Activated naive CD8-positive, alpha-beta T cell treated with anti-CD3 and anti-CD28 coated beads, Interleukin-2, amount 10 ng/mL, durations not matched to agents 7 days and 5 days (primary cell): ENCODE results near the gene NIPAL3. TPM values are rescaled to one million over a fixed set of nuclear protein-coding genes. Genes with fewer than 3 reads are reported as not detected.

ENCODE experiments used
- ATAC-seq: fragments of 150-1000 bp; cut with Tn5 transposase; one replicate; pipeline ENCODE4 v1.10.0; 2021; ENCODE audit warnings: low read depth, moderate library complexity
- POLR2A ChIA-PET: fragments of 350-600 bp; sonication (Branson Sonifier 250); formaldehyde crosslinking; loops from one replicate; lab custom pipeline; 2021; ENCODE audit warnings: antibody characterized with exemption; lab: Charles Lee
- DNase-seq: peaks from one replicate; pipeline ENCODE4 v3.0.0; 2021
- H3K27ac Mint-ChIP-seq: one replicate; pipeline ENCODE4 v1.8.0; 2022; ENCODE audit warnings: mild to moderate bottlenecking, mixed read lengths
- H3K27me3 Mint-ChIP-seq: one replicate; pipeline ENCODE4 v1.8.0; 2022; ENCODE audit warnings: mild to moderate bottlenecking, moderate library complexity, mixed read lengths
- H3K36me3 Mint-ChIP-seq: one replicate; pipeline ENCODE4 v1.8.0; 2021; ENCODE audit warnings: mild to moderate bottlenecking, mixed read lengths
- H3K4me1 Mint-ChIP-seq: one replicate; pipeline ENCODE4 v1.8.0; 2021; ENCODE audit warnings: mixed read lengths
- H3K4me3 Mint-ChIP-seq: one replicate; pipeline ENCODE4 v1.8.0; 2022; ENCODE audit warnings: mild to moderate bottlenecking, moderate library complexity, mixed read lengths
- H3K9me3 Mint-ChIP-seq: one replicate; pipeline ENCODE4 v1.8.0; 2021; ENCODE audit warnings: mixed read lengths
- total RNA-seq, 2 experiments: library from RNA; stranded (reverse); gene quantifications; one replicate each; pipeline ENCODE4 v1.2.3, GENCODE V29; 2021

Gene NIPAL3
- total RNA-seq, 2 experiments from 2014 or later = 54.1 to 55.1 TPM

- POLR2A ChIA-PET = interaction anchor here (4.1 kb wide), 1 partner anchor 8 kb away, joined by 49 read pairs; the partner anchor contains the start of gene RCAN3
- Mint-ChIP-seq H3K9me3 (no peaks in the 10 kb centered on the region), H3K4me3 (no peak overlapping the region), H3K27ac (no peak overlapping the region), H3K36me3 (peaks cover 7% of the 10 kb centered on the region), H3K27me3 (no peaks in the 10 kb centered on the region), H3K4me1 (peaks cover 19% of the 10 kb centered on the region)
- ATAC-seq (no peak), DNase-seq (no peak)
Observed at GRCh38 chr1:24493785-24494184, 78.2 kb downstream of the NIPAL3 start.

- Mint-ChIP-seq H3K27ac (no peak overlapping the region), H3K36me3 (peaks cover 14% of the 10 kb centered on the region), H3K4me1 (peaks cover 31% of the 10 kb centered on the region), H3K9me3 (peaks cover 5% of the 10 kb centered on the region), H3K4me3 (no peak overlapping the region), H3K27me3 (no peaks in the 10 kb centered on the region)
- DNase-seq = no peak
- POLR2A ChIA-PET = interaction anchor here (1.0 to 12.7 kb wide), 2 partner anchors 16 to 41 kb away, joined by 3 to 562 read pairs; no protein-coding TSS in a partner anchor
- no peak for ATAC-seq
Observed at GRCh38 chr1:24498589-24498988, 83.0 kb downstream of the NIPAL3 start.

- POLR2A ChIA-PET = interaction anchor here (1.5 to 12.7 kb wide), 4 partner anchors 10 to 84 kb away, joined by 3 to 562 read pairs (median 124); partner anchors contain the start of genes NIPAL3 and STPG1
- DNase-seq = no peak
- Mint-ChIP-seq H3K4me1 (peaks cover 35% of the 10 kb centered on the region), H3K9me3 (peaks cover 5% of the 10 kb centered on the region), H3K27me3 (no peaks in the 10 kb centered on the region), H3K27ac (peak overlapping the region; percentile 97), H3K4me3 (peak overlapping the region; percentile 92), H3K36me3 (peaks cover 17% of the 10 kb centered on the region)
- no peak for ATAC-seq
Observed at GRCh38 chr1:24500448-24501048, 84.9 kb downstream of the NIPAL3 start.

GRCh38 chr1:24501371-24502064 is 85.9 kb downstream of the NIPAL3 start:
- ATAC-seq (peak; percentile 16), DNase-seq (peak; percentile 53)
- Mint-ChIP-seq H3K4me3 (peak overlapping the region; percentile 92), H3K27ac (peak overlapping the region; percentile 97), H3K36me3 (peaks cover 14% of the 10 kb centered on the region), H3K27me3 (no peaks in the 10 kb centered on the region), H3K9me3 (peaks cover 5% of the 10 kb centered on the region), H3K4me1 (peaks cover 41% of the 10 kb centered on the region)
- POLR2A ChIA-PET = interaction anchor here (0.5 to 12.7 kb wide), 20 partner anchors 9 to 1428 kb away, joined by 3 to 562 read pairs (median 4); partner anchors contain the start of genes NIPAL3, PNRC2, SRRM1 and STPG1

- POLR2A ChIA-PET = interaction anchor here (0.5 to 12.7 kb wide), 18 partner anchors 9 to 974 kb away, joined by 3 to 562 read pairs (median 4); partner anchors contain the start of genes NIPAL3, PNRC2, SRRM1 and STPG1
- Mint-ChIP-seq H3K4me3 (peak overlapping the region; percentile 92), H3K27me3 (no peaks in the 10 kb centered on the region), H3K9me3 (peaks cover 5% of the 10 kb centered on the region), H3K4me1 (peaks cover 48% of the 10 kb centered on the region), H3K36me3 (peaks cover 15% of the 10 kb centered on the region), H3K27ac (peak overlapping the region; percentile 97)
- ATAC-seq = peak; percentile 68
- peak; percentile 86 for DNase-seq
Observed at GRCh38 chr1:24502065-24502708, 86.6 kb downstream of the NIPAL3 start.

GRCh38 chr1:24502709-24503058 is 87.1 kb downstream of the NIPAL3 start, which contains the start of gene RCAN3:
RCAN3 (plus strand) TSS chr1:24502836; CDS start chr1:24514373, 11,537 bp downstream.
- POLR2A ChIA-PET = interaction anchor here (0.5 to 12.7 kb wide), 12 partner anchors 11 to 975 kb away, joined by 3 to 562 read pairs (median 10); partner anchors contain the start of genes NIPAL3, SRRM1 and STPG1
- Mint-ChIP-seq H3K27ac (peak within 1 kb of the TSS; percentile 97), H3K9me3 (peaks cover 5% of the 10 kb centered on the region), H3K4me1 (peaks cover 53% of the 10 kb centered on the region), H3K27me3 (no peaks in the 10 kb centered on the region), H3K36me3 (peaks cover 20% of the 10 kb centered on the region), H3K4me3 (peak within 1 kb of the TSS; percentile 92)
- DNase-seq (peak; percentile 95), ATAC-seq (peak; percentile 74)

GRCh38 chr1:24503059-24503751 is 87.6 kb downstream of the NIPAL3 start:
- DNase-seq = no peak
- Mint-ChIP-seq H3K27ac (peak overlapping the region; percentile 93), H3K4me1 (peaks cover 58% of the 10 kb centered on the region), H3K4me3 (peak overlapping the region; percentile 92), H3K36me3 (peaks cover 22% of the 10 kb centered on the region), H3K27me3 (no peaks in the 10 kb centered on the region), H3K9me3 (peaks cover 5% of the 10 kb centered on the region)
- POLR2A ChIA-PET = interaction anchor here (0.8 to 12.7 kb wide), 13 partner anchors 11 to 975 kb away, joined by 3 to 562 read pairs (median 5); partner anchors contain the start of genes NIPAL3, RSRP1, SRRM1 and STPG1
- ATAC-seq = no peak

- Mint-ChIP-seq H3K27ac (peak overlapping the region; percentile 93), H3K9me3 (peaks cover 3% of the 10 kb centered on the region), H3K36me3 (peaks cover 24% of the 10 kb centered on the region), H3K27me3 (no peaks in the 10 kb centered on the region), H3K4me3 (peak overlapping the region; percentile 92), H3K4me1 (peaks cover 57% of the 10 kb centered on the region)
- no peak for ATAC-seq
- POLR2A ChIA-PET = interaction anchor here (0.6 to 12.7 kb wide), 10 partner anchors 12 to 924 kb away, joined by 3 to 562 read pairs (median 7); partner anchors contain the start of genes NIPAL3, RSRP1 and STPG1
- DNase-seq = peak; percentile 42
Observed at GRCh38 chr1:24503870-24504523, 88.4 kb downstream of the NIPAL3 start.

- ATAC-seq = no peak
- DNase-seq = no peak
- H3K9me3 Mint-ChIP-seq = no peaks in the 10 kb centered on the region
- H3K27ac Mint-ChIP-seq = peak overlapping the region; percentile 93
- peak overlapping the region; percentile 92 for H3K4me3 Mint-ChIP-seq
- H3K27me3 Mint-ChIP-seq = no peaks in the 10 kb centered on the region
- H3K4me1 Mint-ChIP-seq = peaks cover 58% of the 10 kb centered on the region
- H3K36me3 Mint-ChIP-seq = peaks cover 26% of the 10 kb centered on the region
- POLR2A ChIA-PET = interaction anchor here (0.6 to 12.7 kb wide), 9 partner anchors 14 to 743 kb away, joined by 3 to 562 read pairs (median 7); partner anchors contain the start of genes NIPAL3, RSRP1 and STPG1
Observed at GRCh38 chr1:24504560-24504959, 89.0 kb downstream of the NIPAL3 start.

GRCh38 chr1:24505816-24506215 is 90.2 kb downstream of the NIPAL3 start:
- DNase-seq (no peak), ATAC-seq (no peak)
- Mint-ChIP-seq H3K4me3 (peak overlapping the region; percentile 84), H3K27me3 (no peaks in the 10 kb centered on the region), H3K36me3 (peaks cover 33% of the 10 kb centered on the region), H3K9me3 (no peaks in the 10 kb centered on the region), H3K27ac (peak overlapping the region; percentile 86), H3K4me1 (peaks cover 60% of the 10 kb centered on the region)
- POLR2A ChIA-PET = interaction anchor here (0.7 to 12.7 kb wide), 4 partner anchors 14 to 90 kb away, joined by 3 to 562 read pairs (median 108); partner anchors contain the start of genes NIPAL3 and STPG1

- no peak for ATAC-seq
- POLR2A ChIA-PET = interaction anchor here (0.9 to 12.7 kb wide), 7 partner anchors 19 to 458 kb away, joined by 3 to 562 read pairs (median 5); partner anchors contain the start of genes NIPAL3 and STPG1
- peak overlapping the region; percentile 87 for H3K27ac Mint-ChIP-seq
- H3K27me3 Mint-ChIP-seq = no peaks in the 10 kb centered on the region
- H3K4me1 Mint-ChIP-seq = peaks cover 57% of the 10 kb centered on the region
- peak overlapping the region; percentile 84 for H3K4me3 Mint-ChIP-seq
- peaks cover 39% of the 10 kb centered on the region for H3K36me3 Mint-ChIP-seq
- no peak for DNase-seq
- H3K9me3 Mint-ChIP-seq = no peaks in the 10 kb centered on the region
Observed at GRCh38 chr1:24506691-24507381, 91.2 kb downstream of the NIPAL3 start.
